ENCODE results near the gene SLC39A10. TPM values are rescaled to one million over a fixed set of nuclear protein-coding genes. Genes with fewer than 3 reads are reported as not detected.

The SLC39A10 gene
- total RNA-seq, result 39.0 and 44.3 TPM in 2 replicates

GRCh38 chr2:195656859-195657633 lies at the start of gene SLC39A10:
Gene SLC39A10 (plus strand): TSS chr2:195657226. CDS start chr2:195680043, 22,817 bp downstream.

Measured in mesangial cell (primary cell).